Measurements from ENCODE around the gene MTMR11.
A peak's percentile ranks its signal among the peaks of the same experiment; 100 is the strongest.

DNA sequence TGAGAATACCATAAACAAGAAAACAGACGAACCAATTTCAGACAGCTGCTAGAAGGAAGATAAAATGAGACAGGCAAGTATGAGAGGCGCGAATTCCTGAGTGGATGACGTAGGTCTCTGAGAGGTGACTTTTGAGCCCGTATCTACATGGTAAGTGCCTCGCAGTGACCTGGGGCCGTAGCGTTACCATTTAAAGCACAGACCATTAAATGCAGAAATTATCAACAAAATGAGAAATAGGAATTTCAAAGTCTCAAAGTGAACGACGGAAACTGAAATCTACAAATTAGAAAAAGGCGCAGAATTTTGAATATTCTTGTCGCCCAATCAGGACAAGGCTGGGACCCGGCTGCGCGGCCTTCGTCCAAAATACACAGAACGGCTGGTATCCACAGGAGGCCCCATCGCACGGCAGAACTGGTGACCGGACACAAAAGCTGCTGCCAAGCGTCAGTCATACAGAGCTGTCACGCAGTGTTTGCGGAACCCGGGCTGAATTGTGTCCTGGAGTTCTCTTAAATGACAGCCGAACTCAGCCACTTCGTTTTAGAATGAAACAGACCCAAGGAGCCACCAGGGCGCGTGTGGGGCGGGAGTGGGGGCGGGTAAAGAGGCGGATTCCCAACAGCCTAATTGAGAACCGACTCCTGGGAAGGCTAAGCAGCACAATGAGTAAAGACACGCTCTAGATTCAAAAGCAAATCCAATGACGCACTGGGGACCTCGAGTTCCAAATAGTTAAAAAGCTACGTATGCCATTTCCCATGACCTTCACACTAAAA lies 51.1 kb downstream of the MTMR11 start:
- TF ChIP-seq, protein P1, sequence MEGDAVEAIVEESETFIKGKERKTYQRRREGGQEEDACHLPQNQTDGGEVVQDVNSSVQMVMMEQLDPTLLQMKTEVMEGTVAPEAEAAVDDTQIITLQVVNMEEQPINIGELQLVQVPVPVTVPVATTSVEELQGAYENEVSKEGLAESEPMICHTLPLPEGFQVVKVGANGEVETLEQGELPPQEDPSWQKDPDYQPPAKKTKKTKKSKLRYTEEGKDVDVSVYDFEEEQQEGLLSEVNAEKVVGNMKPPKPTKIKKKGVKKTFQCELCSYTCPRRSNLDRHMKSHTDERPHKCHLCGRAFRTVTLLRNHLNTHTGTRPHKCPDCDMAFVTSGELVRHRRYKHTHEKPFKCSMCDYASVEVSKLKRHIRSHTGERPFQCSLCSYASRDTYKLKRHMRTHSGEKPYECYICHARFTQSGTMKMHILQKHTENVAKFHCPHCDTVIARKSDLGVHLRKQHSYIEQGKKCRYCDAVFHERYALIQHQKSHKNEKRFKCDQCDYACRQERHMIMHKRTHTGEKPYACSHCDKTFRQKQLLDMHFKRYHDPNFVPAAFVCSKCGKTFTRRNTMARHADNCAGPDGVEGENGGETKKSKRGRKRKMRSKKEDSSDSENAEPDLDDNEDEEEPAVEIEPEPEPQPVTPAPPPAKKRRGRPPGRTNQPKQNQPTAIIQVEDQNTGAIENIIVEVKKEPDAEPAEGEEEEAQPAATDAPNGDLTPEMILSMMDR (IDR thresholded peaks at IDR 0.05) = no peak
- TF ChIP-seq POLR2A (IDR thresholded peaks at IDR 0.05) (peak in 1 of 2 donors; percentile 54), POLR2AphosphoS5 (IDR thresholded peaks at IDR 0.05; ENCODE audit: insufficient read depth in 1 of 2, low read depth in 1 of 2) (peak in 1 of 2 donors; percentile 87)
